Upper lobe of left lung (tissue), 4 donors: ENCODE data around the gene R3HDM2.

ENCODE experiments used
- CTCF ChIP-seq, 6 experiments: fragments of 450-650 bp in 4 of 6; fragments of 200-600 bp in 2 of 6; sonication (generic) in 2 of 6; IDR thresholded peaks; one replicate each; pipeline ENCODE4 v1.5.1; 2016 to 2019; ENCODE audit warnings: antibody characterized with exemption in 6 of 6
- EP300 ChIP-seq, 4 donors: sonication (generic); formaldehyde crosslinking; IDR thresholded peaks; one replicate each; pipeline ENCODE4 v1.5.1; 2017; ENCODE audit warnings: antibody characterized with exemption in 4 of 4, control low read depth in 2 of 4
- POLR2A ChIP-seq, 4 donors: fragments of 450-650 bp; IDR thresholded peaks; one replicate each; pipeline ENCODE4 v1.5.1; 2016 to 2017; ENCODE audit warnings: antibody characterized with exemption in 4 of 4, mild to moderate bottlenecking in 2 of 4
- POLR2AphosphoS5 ChIP-seq, 2 donors: sonication (generic); formaldehyde crosslinking; IDR thresholded peaks; one replicate each; pipeline ENCODE4 v1.5.1; 2017; ENCODE audit warnings: antibody characterized with exemption in 2 of 2

- no peak for TF ChIP-seq POLR2A (IDR thresholded peaks at IDR 0.05)
- no peak for TF ChIP-seq CTCF (IDR thresholded peaks at IDR 0.05)
- no peak for TF ChIP-seq POLR2AphosphoS5 (IDR thresholded peaks at IDR 0.05)
- no peak for TF ChIP-seq EP300 (IDR thresholded peaks at IDR 0.05)
These were observed 30.0 kb upstream of the R3HDM2 start for GRCh38 chr12:57460841-57461275.
